OCI-LY7 (cell line): Measurements from ENCODE around the gene NPY1R. TPM values are rescaled to one million over a fixed set of nuclear protein-coding genes. Genes with fewer than 3 reads are reported as not detected.

Experiments used
- BruUV-seq: library from RNA; stranded (reverse); fragments of 400-500 nt; replicated peaks from 2 replicates; lab custom pipeline; 2021; lab: Mats Ljungman, UMichigan
- CTCF ChIA-PET: fragments of 300-600 bp; sonication (Branson Sonifier 250); formaldehyde crosslinking; loops from one replicate; lab custom pipeline; 2022; ENCODE audit warnings: antibody characterized with exemption; ENCODE audit not compliant: unreplicated experiment; lab: Charles Lee
- POLR2A ChIA-PET: fragments of 300-600 bp; sonication (Branson Sonifier 250); formaldehyde crosslinking; loops from one replicate; lab custom pipeline; 2022; ENCODE audit warnings: antibody characterized with exemption; lab: Charles Lee
- DNase-seq: peaks from one replicate; pipeline ENCODE4 v3.0.0-alpha.2; 2015; ENCODE audit warnings: low spot score
- H2AFZ ChIP-seq: fragments of 200-600 bp; sonication (generic), shearing (Covaris generic); 2 replicates; pipeline ENCODE4 v1.6.1; 2014; ENCODE audit warnings: mild to moderate bottlenecking, antibody characterized with exemption, low read length, moderate library complexity
- H3K27ac ChIP-seq: fragments of 200-600 bp; sonication (generic); 2 replicates; pipeline ENCODE4 v1.5.1; 2014; ENCODE audit warnings: mixed run types, low read depth, mild to moderate bottlenecking, moderate library complexity, low read length, inconsistent platforms; ENCODE audit not compliant: poor library complexity, severe bottlenecking
- H3K36me3 ChIP-seq: fragments of 200-600 bp; sonication (generic); 2 replicates; pipeline ENCODE4 v1.6.1; 2014; ENCODE audit warnings: mild to moderate bottlenecking, antibody characterized with exemption, low read length, moderate library complexity, mixed read lengths; ENCODE audit not compliant: insufficient read depth
- H3K4me1 ChIP-seq: fragments of 200-600 bp; sonication (generic); 2 replicates; pipeline ENCODE4 v1.5.1; 2014; ENCODE audit warnings: mild to moderate bottlenecking, low read length; ENCODE audit not compliant: insufficient read depth, poor library complexity, severe bottlenecking
- H3K4me2 ChIP-seq: fragments of 200-600 bp; sonication (generic); 2 replicates; pipeline ENCODE4 v1.6.1; 2014; ENCODE audit warnings: mild to moderate bottlenecking, low read length
- H3K4me3 ChIP-seq: fragments of 200-600 bp; sonication (generic); 2 replicates; pipeline ENCODE4 v1.5.1; 2014; ENCODE audit warnings: mild to moderate bottlenecking, low read depth, low read length; ENCODE audit not compliant: poor library complexity, severe bottlenecking
- H3K79me2 ChIP-seq: fragments of 200-600 bp; sonication (generic); 2 replicates; pipeline ENCODE4 v1.6.1; 2016; ENCODE audit warnings: low read depth, mild to moderate bottlenecking, low read length, moderate library complexity, mixed read lengths; ENCODE audit not compliant: insufficient read depth
- H3K9me2 ChIP-seq: fragments of 200-600 bp; sonication (generic); 2 replicates; pipeline ENCODE4 v1.6.1; 2016; ENCODE audit warnings: mild to moderate bottlenecking, low read length, mixed read lengths; ENCODE audit not compliant: insufficient read depth
- H3K9me3 ChIP-seq: fragments of 200-600 bp; sonication (generic); 2 replicates; pipeline ENCODE4 v1.6.1; 2014; ENCODE audit warnings: mild to moderate bottlenecking, mixed run types, low read length, mixed read lengths
- H4K20me1 ChIP-seq: fragments of 200-600 bp; sonication (generic); 2 replicates; pipeline ENCODE4 v1.6.1; 2014; ENCODE audit warnings: mild to moderate bottlenecking, antibody characterized with exemption, low read length, moderate library complexity, mixed read lengths; ENCODE audit not compliant: insufficient read depth
- EZH2phosphoT487 ChIP-seq: fragments of 200-600 bp; sonication (generic); IDR thresholded peaks from 2 replicates; pipeline ENCODE4 v1.6.1; 2018; ENCODE audit warnings: low read depth, borderline replicate concordance, mild to moderate bottlenecking, mixed run types, antibody characterized with exemption, low read length, moderate library complexity, mixed read lengths
- intact Hi-C: fragments of 100-400 bp; cut with micrococcal nuclease; formaldehyde crosslinking; loops from one replicate; pipeline ENCODE4 v1.10.0; 2022; ENCODE audit not compliant: unreplicated experiment
- total RNA-seq, 2 experiments: library from RNA; depleted of rRNA in 1 of 2; stranded (reverse); fragments of >200 nt in 1 of 2; shearing (Covaris generic) in 1 of 2; gene quantifications; 2 replicates each; pipeline ENCODE4 v1.2.3, GENCODE V29; 2014 to 2022
- TF ChIP-seq, protein P1 (sequence below): fragments of 200-600 bp; sonication (generic); conservative IDR thresholded peaks from 2 replicates; pipeline ENCODE4 v1.5.1; 2014; ENCODE audit warnings: mild to moderate bottlenecking, antibody characterized with exemption, low read length, moderate library complexity, mixed read lengths

The NPY1R gene
- total RNA-seq, 2 experiments from 2014 or later, result not detected

DNA sequence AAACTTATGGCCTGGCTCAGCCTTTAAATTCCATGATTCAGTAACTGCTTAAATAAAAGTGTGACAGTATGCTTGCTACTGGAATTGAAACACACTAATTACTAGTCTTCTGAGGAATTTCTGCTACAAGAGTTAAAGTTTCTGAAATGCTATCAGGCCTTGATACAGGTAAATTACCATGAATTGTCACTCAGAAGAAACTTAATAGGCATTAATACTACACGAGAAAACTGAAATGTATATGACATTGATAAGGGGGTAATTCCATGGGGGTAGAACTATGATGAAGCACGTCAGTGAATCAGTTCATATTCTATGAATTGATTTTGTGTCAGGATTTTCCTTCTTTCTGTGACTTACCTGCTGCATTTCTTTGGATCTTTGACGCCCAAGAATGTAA lies 3.0 kb upstream of the NPY1R start:
- Histone ChIP-seq H3K79me2 (no peaks in the 10 kb centered on the region), H3K4me1 (no peaks in the 10 kb centered on the region), H3K4me2 (no peak overlapping the region), H2AFZ (no peak overlapping the region), H3K36me3 (no peaks in the 10 kb centered on the region), H3K4me3 (no peak overlapping the region), H3K9me2 (no peaks in the 10 kb centered on the region), H3K9me3 (no peaks in the 10 kb centered on the region), H4K20me1 (no peaks in the 10 kb centered on the region), H3K27ac (no peak overlapping the region)
- ChIA-PET POLR2A (interaction anchor here (0.7 kb wide), 1 partner anchor 606 kb away, joined by 5 read pairs; no protein-coding TSS in a partner anchor), CTCF (no interaction called here)
- TF ChIP-seq EZH2phosphoT487, result no peak
- TF ChIP-seq, protein P1, sequence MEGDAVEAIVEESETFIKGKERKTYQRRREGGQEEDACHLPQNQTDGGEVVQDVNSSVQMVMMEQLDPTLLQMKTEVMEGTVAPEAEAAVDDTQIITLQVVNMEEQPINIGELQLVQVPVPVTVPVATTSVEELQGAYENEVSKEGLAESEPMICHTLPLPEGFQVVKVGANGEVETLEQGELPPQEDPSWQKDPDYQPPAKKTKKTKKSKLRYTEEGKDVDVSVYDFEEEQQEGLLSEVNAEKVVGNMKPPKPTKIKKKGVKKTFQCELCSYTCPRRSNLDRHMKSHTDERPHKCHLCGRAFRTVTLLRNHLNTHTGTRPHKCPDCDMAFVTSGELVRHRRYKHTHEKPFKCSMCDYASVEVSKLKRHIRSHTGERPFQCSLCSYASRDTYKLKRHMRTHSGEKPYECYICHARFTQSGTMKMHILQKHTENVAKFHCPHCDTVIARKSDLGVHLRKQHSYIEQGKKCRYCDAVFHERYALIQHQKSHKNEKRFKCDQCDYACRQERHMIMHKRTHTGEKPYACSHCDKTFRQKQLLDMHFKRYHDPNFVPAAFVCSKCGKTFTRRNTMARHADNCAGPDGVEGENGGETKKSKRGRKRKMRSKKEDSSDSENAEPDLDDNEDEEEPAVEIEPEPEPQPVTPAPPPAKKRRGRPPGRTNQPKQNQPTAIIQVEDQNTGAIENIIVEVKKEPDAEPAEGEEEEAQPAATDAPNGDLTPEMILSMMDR, result no peak
- DNase-seq, result no peak
- BruUV-seq, result no TSS peak
- intact Hi-C loops, result no loop called here

DNA sequence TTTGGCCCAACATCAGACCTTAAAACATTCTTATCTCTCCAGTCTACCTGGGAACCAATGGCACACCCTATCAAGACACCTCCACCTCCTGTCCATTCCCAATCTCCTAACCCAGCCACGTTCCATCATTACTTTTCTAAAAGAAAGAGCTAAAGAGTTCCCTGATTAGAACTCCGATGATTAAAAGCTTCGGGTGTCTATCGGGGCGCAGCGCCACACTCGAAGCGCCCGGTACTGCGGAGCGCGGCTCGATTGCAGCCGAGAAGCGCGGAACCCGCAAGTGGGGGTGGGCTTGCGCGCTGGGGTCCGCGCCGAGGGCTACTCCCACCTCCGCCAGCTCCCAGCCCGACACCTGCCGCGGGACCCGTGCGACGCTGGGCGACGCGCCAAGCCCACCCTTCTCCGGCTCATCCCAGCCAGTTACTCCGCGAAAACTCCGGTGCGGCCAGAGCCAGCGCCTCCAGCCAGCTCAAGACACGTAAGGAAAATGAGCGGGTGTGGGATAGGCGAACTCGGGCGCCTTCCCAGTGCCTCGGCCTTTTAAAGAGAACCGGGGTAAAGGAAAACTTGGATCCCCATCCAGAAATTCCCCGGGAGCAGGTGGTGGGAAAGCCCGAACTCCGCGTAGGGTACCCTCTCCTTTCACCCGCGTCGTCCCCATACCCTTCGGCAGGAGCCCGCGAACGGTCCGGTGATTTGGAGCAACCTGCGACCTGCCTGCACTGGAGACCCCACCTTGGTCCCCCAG lies 593 bp downstream of the NPY1R start:
- POLR2A ChIA-PET, result interaction anchor here (0.6 kb wide), 1 partner anchor 20 kb away, joined by 3 read pairs; no protein-coding TSS in a partner anchor
- Histone ChIP-seq H2AFZ (no peak overlapping the region), H3K4me2 (no peak overlapping the region)

More for the DNA sequence above, 593 bp downstream of the NPY1R start:
- TF ChIP-seq EZH2phosphoT487, result no peak
- TF ChIP-seq, protein P1, result no peak
- BruUV-seq, result no TSS peak
- no peak for DNase-seq
- Histone ChIP-seq H4K20me1 (no peaks in the 10 kb centered on the region), H3K27ac (no peak overlapping the region), H3K9me3 (no peaks in the 10 kb centered on the region), H3K9me2 (no peaks in the 10 kb centered on the region), H3K4me3 (no peak overlapping the region), H3K79me2 (no peaks in the 10 kb centered on the region), H3K36me3 (no peaks in the 10 kb centered on the region), H3K4me1 (no peaks in the 10 kb centered on the region)
- CTCF ChIA-PET, result no interaction called here
- intact Hi-C loops, result no loop called here
